DND-41 (cell line): ENCODE measurements around the gene HSPA2.
A peak's percentile ranks its signal among the peaks of the same experiment; 100 is the strongest.

Experiments used
- ATAC-seq: fragments of 200-7000 bp; cut with Tn5 transposase; 3 replicates; pipeline ENCODE4 v1.9.1; 2021; ENCODE audit warnings: low read depth; ENCODE audit not compliant: insufficient read depth
- DNase-seq: peaks from one replicate; pipeline ENCODE4 v3.0.0-alpha.2; 2020
- H2AFZ ChIP-seq: 2 replicates; pipeline ENCODE4 v1.6.0; 2012; ENCODE audit warnings: low read depth, low read length
- H3K27ac ChIP-seq: 2 replicates; pipeline ENCODE4 v1.5.1; 2012; ENCODE audit warnings: low read length, inconsistent platforms
- H3K27me3 ChIP-seq: fragments of 200-600 bp; sonication (generic); 2 replicates; pipeline ENCODE4 v1.6.0; 2012; ENCODE audit warnings: low read length, mild to moderate bottlenecking, inconsistent platforms; ENCODE audit not compliant: insufficient read depth, poor library complexity
- H3K36me3 ChIP-seq: 2 replicates; pipeline ENCODE4 v1.5.1; 2012; ENCODE audit warnings: low read length, inconsistent platforms; ENCODE audit not compliant: insufficient read depth
- H3K4me1 ChIP-seq: 2 replicates; pipeline ENCODE4 v1.5.1; 2012; ENCODE audit warnings: mild to moderate bottlenecking, low read length; ENCODE audit not compliant: insufficient read depth
- H3K4me2 ChIP-seq: 2 replicates; pipeline ENCODE4 v1.6.0; 2012; ENCODE audit warnings: mild to moderate bottlenecking, moderate library complexity, low read length, inconsistent platforms; ENCODE audit not compliant: insufficient read depth
- H3K4me3 ChIP-seq, 2 experiments: fragments of 200-600 bp in 1 of 2; shearing (Covaris generic) in 1 of 2; 2 replicates each; pipeline ENCODE4 v1.5.1; 2012 to 2016; ENCODE audit warnings: inconsistent platforms in 2 of 2, low read length in 2 of 2, mild to moderate bottlenecking in 2 of 2, low read depth in 1 of 2, moderate library complexity in 1 of 2
- H3K79me2 ChIP-seq: 2 replicates; pipeline ENCODE4 v1.6.0; 2012; ENCODE audit warnings: low read length, inconsistent platforms; ENCODE audit not compliant: insufficient read depth
- H3K9ac ChIP-seq: 2 replicates; pipeline ENCODE4 v1.6.0; 2012; ENCODE audit warnings: low read depth, mild to moderate bottlenecking, inconsistent platforms, low read length, moderate library complexity
- H3K9me3 ChIP-seq: 2 replicates; pipeline ENCODE4 v1.5.1; 2012; ENCODE audit warnings: low read length, moderate library complexity, mild to moderate bottlenecking, inconsistent platforms; ENCODE audit not compliant: insufficient read depth, severe bottlenecking
- H4K20me1 ChIP-seq: 2 replicates; pipeline ENCODE4 v1.6.0; 2012; ENCODE audit warnings: low read length; ENCODE audit not compliant: insufficient read depth
- EZH2 ChIP-seq: IDR thresholded peaks from 3 replicates; pipeline ENCODE4 v1.6.1; 2012; ENCODE audit warnings: borderline replicate concordance, low read depth, mild to moderate bottlenecking, moderate library complexity, low read length, inconsistent platforms; ENCODE audit not compliant: severe bottlenecking
- TF ChIP-seq, protein P1 (sequence below): IDR thresholded peaks from 2 replicates; pipeline ENCODE4 v1.5.1; 2012; ENCODE audit warnings: borderline replicate concordance, low read length, moderate library complexity, mild to moderate bottlenecking; ENCODE audit not compliant: poor library complexity, severe bottlenecking; ENCODE audit errors: extremely low read depth

Gene HSPA2

DNA sequence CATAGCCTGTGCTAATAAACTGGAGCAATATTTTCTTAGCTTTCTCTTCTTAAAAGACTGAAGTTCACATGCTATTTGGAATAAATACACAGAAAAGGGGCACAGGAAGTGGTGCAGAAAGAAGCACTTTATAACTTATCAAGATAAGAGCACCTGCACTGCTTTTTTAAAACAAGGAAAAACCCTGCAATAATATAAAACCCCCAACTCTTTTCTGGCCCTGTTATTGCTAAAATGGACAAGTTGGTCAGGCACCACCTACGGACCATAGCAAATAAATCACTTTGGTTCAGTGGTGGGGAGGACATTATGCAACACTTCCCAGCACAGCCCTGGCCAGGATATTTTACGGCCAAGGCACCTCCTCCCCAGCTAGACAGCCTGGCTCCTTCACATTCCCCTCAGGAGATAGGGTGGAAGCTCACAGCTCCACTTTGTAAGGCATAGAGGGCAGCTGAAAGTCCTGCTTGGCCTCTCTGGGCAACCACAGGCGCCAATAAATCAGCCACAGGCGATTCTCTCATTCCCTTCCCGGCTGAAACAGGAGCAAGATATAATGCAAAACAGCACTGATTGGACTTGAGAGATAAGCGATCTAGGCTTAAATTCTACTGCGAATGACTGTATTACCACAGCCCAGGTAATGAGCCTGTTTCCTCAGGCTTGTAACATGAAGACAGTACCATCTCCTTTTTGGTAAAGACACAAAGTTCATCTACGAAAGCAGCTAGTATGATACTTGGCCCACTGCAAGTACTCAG, 39.0 kb upstream of the HSPA2 start:
- Histone ChIP-seq H3K9me3 (no peaks in the 10 kb centered on the region), H3K27me3 (no peaks in the 10 kb centered on the region), H3K79me2 (peaks cover 92% of the 10 kb centered on the region), H2AFZ (no peak overlapping the region), H3K27ac (peak overlapping the region; percentile 97), H3K4me3 (peak overlapping the region; percentile 2 to 65; a peak in 3 of 4 replicates), H3K4me1 (peaks cover 50% of the 10 kb centered on the region), H4K20me1 (peaks cover 16% of the 10 kb centered on the region), H3K36me3 (peaks cover 14% of the 10 kb centered on the region), H3K4me2 (peak overlapping the region; percentile 81), H3K9ac (peak overlapping the region; percentile 98)
- TF ChIP-seq, protein P1, sequence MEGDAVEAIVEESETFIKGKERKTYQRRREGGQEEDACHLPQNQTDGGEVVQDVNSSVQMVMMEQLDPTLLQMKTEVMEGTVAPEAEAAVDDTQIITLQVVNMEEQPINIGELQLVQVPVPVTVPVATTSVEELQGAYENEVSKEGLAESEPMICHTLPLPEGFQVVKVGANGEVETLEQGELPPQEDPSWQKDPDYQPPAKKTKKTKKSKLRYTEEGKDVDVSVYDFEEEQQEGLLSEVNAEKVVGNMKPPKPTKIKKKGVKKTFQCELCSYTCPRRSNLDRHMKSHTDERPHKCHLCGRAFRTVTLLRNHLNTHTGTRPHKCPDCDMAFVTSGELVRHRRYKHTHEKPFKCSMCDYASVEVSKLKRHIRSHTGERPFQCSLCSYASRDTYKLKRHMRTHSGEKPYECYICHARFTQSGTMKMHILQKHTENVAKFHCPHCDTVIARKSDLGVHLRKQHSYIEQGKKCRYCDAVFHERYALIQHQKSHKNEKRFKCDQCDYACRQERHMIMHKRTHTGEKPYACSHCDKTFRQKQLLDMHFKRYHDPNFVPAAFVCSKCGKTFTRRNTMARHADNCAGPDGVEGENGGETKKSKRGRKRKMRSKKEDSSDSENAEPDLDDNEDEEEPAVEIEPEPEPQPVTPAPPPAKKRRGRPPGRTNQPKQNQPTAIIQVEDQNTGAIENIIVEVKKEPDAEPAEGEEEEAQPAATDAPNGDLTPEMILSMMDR = no peak
- TF ChIP-seq EZH2 = no peak
- no peak for ATAC-seq
- DNase-seq = peak; percentile 33

DNA sequence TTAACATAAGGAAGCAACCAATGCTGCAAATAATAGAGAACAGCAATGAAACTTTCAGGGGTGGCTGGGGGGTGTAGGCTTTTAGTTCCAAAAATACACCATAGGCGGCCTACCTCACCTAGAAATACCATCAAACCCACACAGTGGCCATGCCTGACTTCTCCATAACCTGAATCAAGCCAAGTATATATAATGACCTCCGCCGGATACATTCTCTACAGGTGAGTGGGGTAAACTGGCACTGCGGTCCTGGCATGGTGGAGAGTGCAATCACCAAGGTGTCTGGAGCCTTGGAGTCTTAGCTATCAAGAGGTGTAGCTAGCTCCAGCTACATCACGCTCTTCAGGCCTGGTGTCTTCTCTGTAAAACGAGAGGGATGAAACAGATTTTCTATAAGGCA, 38.1 kb upstream of the HSPA2 start:
- TF ChIP-seq EZH2 = no peak
- TF ChIP-seq, protein P1 = no peak
- peaks cover 59% of the 10 kb centered on the region for H3K4me1 ChIP-seq
- H3K4me2 ChIP-seq = peak overlapping the region; percentile 81
- no peaks in the 10 kb centered on the region for H3K9me3 ChIP-seq
- H3K4me3 ChIP-seq = peak overlapping the region; percentile 58 to 65; a peak in 3 of 4 replicates
- peak overlapping the region; percentile 97 for H3K27ac ChIP-seq
- no peaks in the 10 kb centered on the region for H3K27me3 ChIP-seq
- H3K79me2 ChIP-seq = peaks cover 92% of the 10 kb centered on the region
- H3K9ac ChIP-seq = peak overlapping the region; percentile 98
- ATAC-seq = no peak
- H2AFZ ChIP-seq = 0 out of 2 replicates have a peak overlapping the region, but pooled peaks have one; percentile 70
- peaks cover 15% of the 10 kb centered on the region for H3K36me3 ChIP-seq
- peaks cover 24% of the 10 kb centered on the region for H4K20me1 ChIP-seq
- no peak for DNase-seq

DNA sequence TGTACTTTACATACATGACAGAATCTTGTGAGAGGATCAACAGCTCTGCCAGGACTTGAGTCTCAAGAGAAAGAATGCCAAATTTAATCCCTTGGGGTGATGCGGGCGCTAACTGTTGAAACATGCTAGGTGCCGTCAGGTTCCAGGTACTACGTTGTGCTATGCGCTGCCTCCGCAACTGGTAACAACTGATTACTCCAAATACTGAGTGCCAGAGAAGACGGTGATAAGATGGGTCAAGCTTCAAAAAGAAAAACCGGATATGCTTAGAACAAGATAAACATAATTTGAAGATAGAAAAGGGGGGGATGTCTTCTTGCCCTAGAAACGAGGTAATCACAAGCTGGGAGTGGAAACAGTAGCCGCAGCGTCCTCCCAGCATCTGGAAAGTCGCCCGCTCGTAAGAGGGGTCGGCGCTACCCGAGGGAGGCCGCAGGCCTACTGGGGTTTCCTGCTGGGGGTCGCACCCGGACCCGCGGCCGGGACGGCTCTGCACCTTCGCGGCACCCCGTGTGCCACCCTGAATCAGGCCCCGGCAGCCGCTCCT, 37.6 kb upstream of the HSPA2 start:
- Histone ChIP-seq H3K27ac (peak overlapping the region; percentile 97), H3K4me1 (peaks cover 64% of the 10 kb centered on the region), H3K4me2 (peak overlapping the region; percentile 81), H2AFZ (peak overlapping the region; percentile 70), H3K27me3 (no peaks in the 10 kb centered on the region), H4K20me1 (peaks cover 29% of the 10 kb centered on the region), H3K79me2 (peaks cover 92% of the 10 kb centered on the region), H3K9me3 (no peaks in the 10 kb centered on the region), H3K9ac (peak overlapping the region; percentile 98), H3K4me3 (peak overlapping the region; percentile 58 to 65), H3K36me3 (peaks cover 11% of the 10 kb centered on the region)
- ATAC-seq = peak; percentile 11; the same call in 2 of the 3 replicates
- no peak for TF ChIP-seq EZH2
- TF ChIP-seq, protein P1 = no peak
- DNase-seq = peak; percentile 33
